NCI-H82 treated with DMSO at 0.1 percent for 48 hours (cell line): Measurements from ENCODE around the gene GOLGA6C.
"Not testable (repeated sequence)": the region's sequence is repeated elsewhere in the genome, so short reads cannot be mapped to it uniquely, and the experiment has no call there.

Experiments
- DNase-seq: peaks from one replicate; lab custom pipeline; 2025; ENCODE audit not compliant: unreplicated experiment; lab: John Stamatoyannopoulos, UW

Gene GOLGA6C

GRCh38 chr15:75251343-75251742 lies 6.8 kb upstream of the GOLGA6C start:
- DNase-seq, result not testable (repeated sequence)

GRCh38 chr15:75252285-75252684 lies 5.8 kb upstream of the GOLGA6C start:
- DNase-seq, result not testable (repeated sequence)

GRCh38 chr15:75258620-75259343 lies 648 bp downstream of the GOLGA6C start:
- not testable (repeated sequence) for DNase-seq

GRCh38 chr15:75259873-75260272 lies 1.7 kb downstream of the GOLGA6C start:
- not testable (repeated sequence) for DNase-seq

- DNase-seq, result not testable (repeated sequence)
These were observed 15.7 kb downstream of the GOLGA6C start for GRCh38 chr15:75273751-75274359.

GRCh38 chr15:75274509-75275107 lies 16.5 kb downstream of the GOLGA6C start:
- not testable (repeated sequence) for DNase-seq

GRCh38 chr15:75275617-75276016 lies 17.5 kb downstream of the GOLGA6C start:
- not testable (repeated sequence) for DNase-seq

GRCh38 chr15:75278497-75278896 lies 20.4 kb downstream of the GOLGA6C start:
- not testable (repeated sequence) for DNase-seq

GRCh38 chr15:75282572-75282971 lies 24.4 kb downstream of the GOLGA6C start, which contains the start of gene GOLGA6D:
Gene GOLGA6D (plus strand): TSS chr15:75282835. CDS start chr15:75282876, 41 bp downstream.
- DNase-seq, result not testable (repeated sequence)

- DNase-seq, result not testable (repeated sequence)
These were observed 26.0 kb downstream of the GOLGA6C start for GRCh38 chr15:75284152-75284551.

GRCh38 chr15:75293660-75294059 lies 35.5 kb downstream of the GOLGA6C start:
- not testable (repeated sequence) for DNase-seq

- not testable (repeated sequence) for DNase-seq
These were observed 40.6 kb downstream of the GOLGA6C start for GRCh38 chr15:75298541-75299310.

GRCh38 chr15:75299311-75299688 lies 41.2 kb downstream of the GOLGA6C start:
- DNase-seq, result not testable (repeated sequence)

- DNase-seq, result not testable (repeated sequence)
These were observed 41.9 kb downstream of the GOLGA6C start for GRCh38 chr15:75300026-75300425.

- DNase-seq, result no peak
These were observed 44.2 kb downstream of the GOLGA6C start for GRCh38 chr15:75302318-75302717.

- DNase-seq, result not testable (repeated sequence)
These were observed 44.6 kb downstream of the GOLGA6C start for GRCh38 chr15:75302753-75303152.

GRCh38 chr15:75306188-75306587 lies 48.1 kb downstream of the GOLGA6C start:
- DNase-seq, result no peak

GRCh38 chr15:75307778-75308390 lies 49.8 kb downstream of the GOLGA6C start:
- peak; percentile 44 for DNase-seq

- DNase-seq, result no peak
These were observed 51.6 kb downstream of the GOLGA6C start for GRCh38 chr15:75309711-75310110.

GRCh38 chr15:75312548-75312947 lies 54.4 kb downstream of the GOLGA6C start:
- not testable (repeated sequence) for DNase-seq
